ENCODE results near the gene AJAP1.
"Not testable (repeated sequence)": the region's sequence is repeated elsewhere in the genome, so short reads cannot be mapped to it uniquely, and the experiment has no call there.

DNA sequence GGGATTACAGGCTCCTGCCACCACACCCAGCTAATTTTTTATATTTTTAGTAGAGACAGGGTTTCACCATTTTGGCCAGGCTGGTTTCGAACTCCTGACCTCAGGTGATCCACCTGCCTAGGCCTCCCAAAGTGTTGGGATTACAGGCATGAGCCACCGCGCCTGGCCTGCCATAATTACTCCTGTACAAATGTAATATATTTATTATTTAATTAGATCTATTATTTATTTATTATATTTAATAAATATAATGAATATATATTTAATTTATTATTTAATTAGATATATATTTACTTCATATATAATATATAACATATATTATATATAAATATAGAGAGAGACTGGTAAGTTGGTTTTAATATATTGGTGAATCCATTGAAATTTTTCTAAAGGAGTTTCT, 35.6 kb upstream of the AJAP1 start:
- TF ChIP-seq, protein P1, sequence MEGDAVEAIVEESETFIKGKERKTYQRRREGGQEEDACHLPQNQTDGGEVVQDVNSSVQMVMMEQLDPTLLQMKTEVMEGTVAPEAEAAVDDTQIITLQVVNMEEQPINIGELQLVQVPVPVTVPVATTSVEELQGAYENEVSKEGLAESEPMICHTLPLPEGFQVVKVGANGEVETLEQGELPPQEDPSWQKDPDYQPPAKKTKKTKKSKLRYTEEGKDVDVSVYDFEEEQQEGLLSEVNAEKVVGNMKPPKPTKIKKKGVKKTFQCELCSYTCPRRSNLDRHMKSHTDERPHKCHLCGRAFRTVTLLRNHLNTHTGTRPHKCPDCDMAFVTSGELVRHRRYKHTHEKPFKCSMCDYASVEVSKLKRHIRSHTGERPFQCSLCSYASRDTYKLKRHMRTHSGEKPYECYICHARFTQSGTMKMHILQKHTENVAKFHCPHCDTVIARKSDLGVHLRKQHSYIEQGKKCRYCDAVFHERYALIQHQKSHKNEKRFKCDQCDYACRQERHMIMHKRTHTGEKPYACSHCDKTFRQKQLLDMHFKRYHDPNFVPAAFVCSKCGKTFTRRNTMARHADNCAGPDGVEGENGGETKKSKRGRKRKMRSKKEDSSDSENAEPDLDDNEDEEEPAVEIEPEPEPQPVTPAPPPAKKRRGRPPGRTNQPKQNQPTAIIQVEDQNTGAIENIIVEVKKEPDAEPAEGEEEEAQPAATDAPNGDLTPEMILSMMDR (IDR thresholded peaks at IDR 0.05) = not testable (repeated sequence)
- TF ChIP-seq POLR2A, EP300 (IDR thresholded peaks at IDR 0.05): not testable (repeated sequence)

Measured in ovary (tissue), 3 donors.